Mesenchymal stem cell (in vitro differentiated cells and primary cell): Measurements from ENCODE around the gene PRKAR2B.

ENCODE experiments used
- DNase-seq: peaks from one replicate; pipeline ENCODE4 v3.0.0-alpha.2; 2013
- H2AFZ ChIP-seq: one replicate; pipeline ENCODE4 v1.6.1; 2013; ENCODE audit warnings: low read depth, mild to moderate bottlenecking, control low read depth, inconsistent platforms, low read length, moderate library complexity
- H2AK5ac ChIP-seq: 2 replicates; pipeline ENCODE4 v1.6.1; 2013; ENCODE audit warnings: low read length, moderate library complexity, mild to moderate bottlenecking, inconsistent platforms; ENCODE audit not compliant: severe bottlenecking
- H2BK120ac ChIP-seq: one replicate; pipeline ENCODE4 v1.6.1; 2013; ENCODE audit warnings: low read depth, mild to moderate bottlenecking, inconsistent platforms, low read length, moderate library complexity
- H2BK12ac ChIP-seq, 2 experiments: one replicate each; pipeline ENCODE4 v1.6.1; 2013; ENCODE audit warnings: inconsistent platforms in 2 of 2, low read length in 2 of 2, mild to moderate bottlenecking in 2 of 2, moderate library complexity in 2 of 2, control low read depth in 1 of 2
- H2BK15ac ChIP-seq: one replicate; pipeline ENCODE4 v1.6.1; 2013; ENCODE audit warnings: mild to moderate bottlenecking, low read depth, inconsistent platforms; ENCODE audit not compliant: poor library complexity, severe bottlenecking
- H2BK5ac ChIP-seq: 2 replicates; pipeline ENCODE4 v1.6.1; 2013; ENCODE audit warnings: low read depth, mild to moderate bottlenecking, low read length, control low read depth, inconsistent platforms; ENCODE audit not compliant: poor library complexity, severe bottlenecking
- H3K14ac ChIP-seq, 2 experiments: one replicate each; pipeline ENCODE4 v1.6.1; 2013; ENCODE audit warnings: inconsistent platforms in 2 of 2, low read length in 2 of 2, control low read depth in 1 of 2, mild to moderate bottlenecking in 1 of 2, moderate library complexity in 1 of 2
- H3K18ac ChIP-seq, 2 experiments: one replicate each; pipeline ENCODE4 v1.6.1; 2013; ENCODE audit warnings: inconsistent platforms in 2 of 2, low read length in 2 of 2, control low read depth in 1 of 2, low read depth in 1 of 2, mild to moderate bottlenecking in 1 of 2
- H3K23ac ChIP-seq, 2 experiments: one replicate each; pipeline ENCODE4 v1.6.1; 2013; ENCODE audit warnings: inconsistent platforms in 2 of 2, low read length in 2 of 2, mild to moderate bottlenecking in 2 of 2, moderate library complexity in 2 of 2, control low read depth in 1 of 2
- H3K27ac ChIP-seq: 2 replicates; pipeline ENCODE4 v1.5.1; 2013; ENCODE audit warnings: mild to moderate bottlenecking, moderate library complexity, low read length, control low read depth, inconsistent platforms; ENCODE audit not compliant: poor library complexity, severe bottlenecking
- H3K27me3 ChIP-seq, 2 experiments: 2 replicates each; pipeline versions ENCODE4 v1.6.1 to v1.7.0; 2013; ENCODE audit warnings: low read length in 2 of 2, mild to moderate bottlenecking in 2 of 2, moderate library complexity in 2 of 2, control low read depth in 1 of 2, inconsistent platforms in 1 of 2; ENCODE audit not compliant: control insufficient read depth in 1 of 2, insufficient read depth in 1 of 2
- H3K36me3 ChIP-seq, 2 experiments: 2 replicates each; pipeline versions ENCODE4 v1.6.1 to v1.7.0; 2013; ENCODE audit warnings: low read length in 2 of 2, control low read depth in 1 of 2, inconsistent platforms in 1 of 2, low read depth in 1 of 2, mild to moderate bottlenecking in 1 of 2; ENCODE audit not compliant: insufficient read depth in 2 of 2, control insufficient read depth in 1 of 2
- H3K4ac ChIP-seq, 2 experiments: one replicate each; pipeline ENCODE4 v1.6.1; 2013; ENCODE audit warnings: inconsistent platforms in 2 of 2, low read length in 2 of 2, mild to moderate bottlenecking in 2 of 2, moderate library complexity in 2 of 2, control low read depth in 1 of 2, low read depth in 1 of 2
- H3K4me1 ChIP-seq: 2 replicates; pipeline ENCODE4 v1.6.1; 2013; ENCODE audit warnings: low read depth, low read length, control low read depth; ENCODE audit not compliant: control insufficient read depth, insufficient read depth
- H3K4me2 ChIP-seq: 2 replicates; pipeline ENCODE4 v1.6.1; 2013; ENCODE audit warnings: low read length, mild to moderate bottlenecking, inconsistent platforms; ENCODE audit not compliant: poor library complexity, severe bottlenecking
- H3K4me3 ChIP-seq, 2 experiments: 2 replicates each; pipeline versions ENCODE4 v1.5.1 to v1.7.0; 2013; ENCODE audit warnings: low read length in 2 of 2, mild to moderate bottlenecking in 2 of 2, control low read depth in 1 of 2, low read depth in 1 of 2; ENCODE audit not compliant: insufficient read depth in 1 of 2
- H3K79me1 ChIP-seq: replicated peaks from 2 replicates; pipeline ENCODE4 v1.6.1; 2013; ENCODE audit warnings: mild to moderate bottlenecking, control low read depth, low read length, inconsistent platforms; ENCODE audit not compliant: poor library complexity, severe bottlenecking
- H3K9ac ChIP-seq: 2 replicates; pipeline ENCODE4 v1.7.0; 2013; ENCODE audit warnings: mild to moderate bottlenecking, low read length, moderate library complexity
- H3K9me3 ChIP-seq: 2 replicates; pipeline ENCODE4 v1.7.0; 2013; ENCODE audit warnings: mild to moderate bottlenecking, low read length; ENCODE audit not compliant: control insufficient read depth
- H4K8ac ChIP-seq: one replicate; pipeline ENCODE4 v1.6.1; 2013; ENCODE audit warnings: inconsistent platforms, mild to moderate bottlenecking, low read length, moderate library complexity
- H4K91ac ChIP-seq: one replicate; pipeline ENCODE4 v1.6.1; 2013; ENCODE audit warnings: mild to moderate bottlenecking, low read length, inconsistent platforms
- WGBS: methylation state at CpG from one replicate; pipeline ENCODE4 v1.1.7; 2013; ENCODE audit warnings: mixed read lengths; 5-methylcytosine and 5-hydroxymethylcytosine counted together

Gene PRKAR2B

DNA sequence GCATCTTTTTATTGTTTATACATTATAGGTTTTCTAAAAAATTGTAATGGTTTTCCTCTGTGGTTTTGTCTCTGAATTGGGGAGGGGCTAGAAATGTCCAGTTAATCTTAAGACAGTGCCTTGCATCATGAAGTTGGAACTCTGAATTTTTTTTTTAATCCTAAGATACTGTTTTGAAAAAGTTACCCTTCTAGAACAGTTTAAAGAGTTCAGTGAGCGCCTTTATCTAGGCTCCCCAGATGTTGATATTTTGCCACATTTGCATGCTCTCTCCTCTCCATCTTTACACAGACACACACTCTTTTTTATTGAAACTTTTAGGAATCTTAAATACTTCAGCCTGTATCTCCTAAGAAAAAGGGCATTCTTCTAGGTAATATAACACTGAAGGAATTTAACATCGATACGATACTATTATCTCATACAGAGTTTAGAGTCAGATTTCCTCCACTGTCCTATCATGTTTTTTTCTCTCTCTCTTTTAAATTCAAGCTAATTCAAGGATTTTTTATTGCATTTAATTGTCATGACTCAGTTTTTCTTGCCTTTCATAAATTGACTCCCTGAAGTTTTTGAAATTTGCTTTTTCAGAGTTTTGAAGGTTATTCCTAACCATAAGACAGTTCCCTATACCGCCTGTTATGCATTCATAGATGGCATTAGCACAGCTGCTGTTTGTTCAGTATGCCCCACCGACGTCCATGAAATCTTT, 31.5 kb downstream of the PRKAR2B start:
- H2AFZ ChIP-seq, result no peak overlapping the region
- no peaks in the 10 kb centered on the region for H3K27me3 ChIP-seq
- no peak overlapping the region for H3K9ac ChIP-seq
- no peaks in the 10 kb centered on the region for H3K4me1 ChIP-seq
- H3K4ac ChIP-seq, result no peak overlapping the region
- no peak overlapping the region for H3K4me3 ChIP-seq
- no peaks in the 10 kb centered on the region for H3K9me3 ChIP-seq
- no peak overlapping the region for H4K8ac ChIP-seq
- H2AK5ac ChIP-seq, result no peak overlapping the region
- WGBS, result 100% methylated on average over 6 of the region's 6 CpGs
- no peak overlapping the region for H4K91ac ChIP-seq
- H2BK12ac ChIP-seq, result no peak overlapping the region
- H3K36me3 ChIP-seq, result no peaks in the 10 kb centered on the region
- no peak overlapping the region for H3K18ac ChIP-seq
- no peak overlapping the region for H3K14ac ChIP-seq
- no peak for DNase-seq
- H2BK15ac ChIP-seq, result no peak overlapping the region
- no peaks in the 10 kb centered on the region for H3K79me1 ChIP-seq
- no peak overlapping the region for H3K27ac ChIP-seq
- H3K23ac ChIP-seq, result no peak overlapping the region
- no peak overlapping the region for H2BK5ac ChIP-seq
- no peak overlapping the region for H3K4me2 ChIP-seq
- no peak overlapping the region for H2BK120ac ChIP-seq

DNA sequence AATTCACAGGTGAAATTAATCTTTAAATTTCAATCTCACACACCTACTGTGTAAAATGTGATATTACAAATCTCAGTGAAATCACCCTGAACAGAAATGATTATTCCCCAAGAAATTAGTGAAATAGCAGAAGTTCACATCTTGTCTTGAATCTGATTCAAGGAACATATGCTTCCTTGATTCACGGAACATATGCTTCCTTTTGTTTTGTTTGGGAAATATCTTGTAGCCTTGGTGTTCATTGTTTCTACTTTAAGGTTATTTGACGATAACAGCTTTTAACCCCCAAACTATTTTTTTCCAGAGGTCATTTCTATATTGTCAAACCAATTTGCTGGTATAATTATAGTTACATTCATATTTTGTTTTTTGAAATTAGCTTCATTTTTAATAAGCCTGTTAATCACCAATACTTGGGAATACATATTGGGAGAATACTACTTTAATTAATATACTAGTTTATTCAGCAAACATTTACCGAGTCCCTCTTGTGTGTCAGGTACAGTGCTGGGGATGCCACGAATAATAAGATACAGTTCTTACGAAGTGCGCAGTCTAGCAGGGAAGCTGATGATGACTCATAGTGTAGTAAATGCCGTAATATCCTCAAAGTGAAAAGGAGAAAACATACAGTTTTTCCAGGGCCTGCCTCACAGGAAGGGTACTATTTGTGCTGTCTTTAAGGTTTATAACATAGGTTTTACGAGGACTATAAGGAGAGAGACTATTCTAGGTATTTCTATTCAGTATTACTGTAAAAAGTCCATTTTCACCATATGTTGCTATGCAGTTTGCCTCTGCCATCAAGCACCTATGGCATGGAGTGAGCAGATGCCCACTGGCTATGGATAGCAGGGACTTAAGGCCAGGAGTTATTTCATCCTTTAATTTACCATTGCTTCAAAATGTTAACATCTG, 32.5 kb downstream of the PRKAR2B start:
- H2BK5ac ChIP-seq, result no peak overlapping the region
- H2AK5ac ChIP-seq, result no peak overlapping the region
- no peaks in the 10 kb centered on the region for H3K4me1 ChIP-seq
- no peak overlapping the region for H2AFZ ChIP-seq
- H3K14ac ChIP-seq, result no peak overlapping the region
- peak; percentile 54 for DNase-seq
- no peaks in the 10 kb centered on the region for H3K79me1 ChIP-seq
- H3K9ac ChIP-seq, result no peak overlapping the region
- H3K18ac ChIP-seq, result no peak overlapping the region
- no peaks in the 10 kb centered on the region for H3K9me3 ChIP-seq
- no peak overlapping the region for H4K91ac ChIP-seq
- no peak overlapping the region for H2BK120ac ChIP-seq
- no peak overlapping the region for H3K4ac ChIP-seq
- no peak overlapping the region for H3K4me2 ChIP-seq
- WGBS, result 67% methylated on average over 5 of the region's 8 CpGs
- no peaks in the 10 kb centered on the region for H3K36me3 ChIP-seq
- no peaks in the 10 kb centered on the region for H3K27me3 ChIP-seq
- no peak overlapping the region for H3K23ac ChIP-seq
- no peak overlapping the region for H2BK15ac ChIP-seq
- no peak overlapping the region for H3K27ac ChIP-seq
- H4K8ac ChIP-seq, result no peak overlapping the region
- no peak overlapping the region for H3K4me3 ChIP-seq
- H2BK12ac ChIP-seq, result no peak overlapping the region

DNA sequence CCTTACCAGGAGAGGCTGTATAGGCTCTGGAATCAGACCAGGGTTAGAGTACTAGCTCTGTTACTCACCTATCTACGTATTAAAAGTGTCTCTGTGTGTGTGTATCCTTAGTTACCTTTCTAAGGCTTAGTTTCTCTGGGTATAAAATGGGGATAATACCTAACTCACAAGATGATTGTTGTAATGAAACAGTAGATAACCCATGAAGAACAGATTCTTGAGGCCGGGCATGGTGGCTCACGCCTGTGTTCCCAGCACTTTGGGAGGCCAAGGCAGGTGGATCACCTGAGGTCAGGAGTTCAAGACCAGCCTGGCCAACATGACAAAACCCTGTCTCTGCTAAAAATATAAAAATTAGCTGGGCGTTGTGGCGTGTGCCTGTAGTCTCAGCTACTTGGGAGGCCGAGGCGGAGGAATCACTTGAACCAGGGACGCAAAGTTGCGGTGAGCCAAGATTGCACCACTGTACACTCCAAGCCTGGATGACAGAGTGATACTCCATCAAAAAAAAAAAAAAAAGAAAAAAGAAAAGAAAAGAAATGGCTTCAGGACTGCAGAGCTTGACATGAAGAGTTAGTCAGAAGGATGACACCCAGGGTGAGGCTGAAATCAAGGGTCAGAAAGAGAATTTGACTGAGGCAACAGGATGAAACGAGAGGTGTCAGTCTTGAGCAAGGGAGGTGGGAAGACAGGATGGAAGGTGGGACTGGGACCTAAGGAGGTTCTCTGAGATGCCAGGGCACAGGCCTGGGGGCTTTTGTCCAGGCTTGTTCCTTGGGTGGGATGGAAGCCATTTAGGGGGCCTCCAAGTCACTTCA, 33.4 kb downstream of the PRKAR2B start:
- no peak for DNase-seq
- Histone ChIP-seq H2BK120ac (peak overlapping the region; percentile 34), H3K14ac (no peak overlapping the region), H3K4me2 (no peak overlapping the region), H3K18ac (no peak overlapping the region), H3K9ac (no peak overlapping the region), H3K27me3 (no peaks in the 10 kb centered on the region), H3K9me3 (no peaks in the 10 kb centered on the region), H2AFZ (no peak overlapping the region), H4K91ac (peak overlapping the region; percentile 39), H3K23ac (no peak overlapping the region), H3K4me3 (no peak overlapping the region), H3K27ac (no peak overlapping the region), H4K8ac (no peak overlapping the region), H3K79me1 (no peaks in the 10 kb centered on the region), H2BK15ac (no peak overlapping the region), H3K4ac (no peak overlapping the region), H2BK12ac (no peak overlapping the region), H2AK5ac (no peak overlapping the region), H3K36me3 (no peaks in the 10 kb centered on the region), H2BK5ac (no peak overlapping the region), H3K4me1 (no peaks in the 10 kb centered on the region)
- WGBS, result 95% methylated on average over 9 of the region's 10 CpGs
